ENCODE measurements around the gene NUDCD2. TPM values are rescaled to one million over a fixed set of nuclear protein-coding genes. Genes with fewer than 3 reads are reported as not detected.

NUDCD2 gene
- total and polyA plus RNA-seq, 9 of the 15 experiments (the other 6 are each of a cell fraction or from before 2014, with no cell fraction given), result 14.6 to 76.9 (median 32.5) TPM

DNA sequence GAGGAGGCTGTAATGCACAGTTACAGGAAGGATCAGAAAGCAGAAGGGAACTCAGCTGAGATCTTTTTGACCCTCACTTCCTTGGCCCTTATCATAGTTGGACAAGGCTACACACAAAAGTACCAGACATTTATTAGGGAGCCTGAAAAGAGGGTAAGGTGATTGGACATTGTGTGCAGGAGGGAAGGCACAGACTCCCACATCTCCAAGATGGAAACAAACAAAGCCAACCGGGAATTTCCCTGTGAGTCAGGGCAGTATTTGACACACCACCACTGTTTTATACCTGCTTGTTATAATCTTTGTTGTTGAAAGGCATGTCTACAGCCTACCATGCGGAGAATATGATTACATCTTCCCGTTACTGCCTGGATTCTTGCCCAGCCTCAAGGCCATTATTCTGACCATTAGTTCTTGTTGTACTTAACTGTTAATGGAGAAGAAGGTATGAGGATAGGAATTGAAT, 25.5 kb downstream of the NUDCD2 start (continued):
- TF ChIP-seq ZNF785 (CRISPR knock-in tag; IDR thresholded peaks at IDR 0.05), result no peak
- no peak for TF ChIP-seq MYC (IDR thresholded peaks at IDR 0.05; ENCODE audit: low read depth, low read length)
- no peak for TF ChIP-seq MYC (CRISPR knock-in tag; IDR thresholded peaks at IDR 0.05; ENCODE audit: borderline replicate concordance, low read depth)
- no peak for TF ChIP-seq MTA1 (IDR thresholded peaks at IDR 0.05; ENCODE audit: borderline replicate concordance)
- no peak for TF ChIP-seq KAT7 (CRISPR knock-in tag; IDR thresholded peaks at IDR 0.05; ENCODE audit: borderline replicate concordance)
- no peak for TF ChIP-seq ZNF830 (CRISPR knock-in tag; IDR thresholded peaks at IDR 0.05)
- no peak for TF ChIP-seq BRCA1 (IDR thresholded peaks at IDR 0.05)
- no peak for TF ChIP-seq BRCA1 (CRISPR knock-in tag; IDR thresholded peaks at IDR 0.05)
- TF ChIP-seq, protein P1, sequence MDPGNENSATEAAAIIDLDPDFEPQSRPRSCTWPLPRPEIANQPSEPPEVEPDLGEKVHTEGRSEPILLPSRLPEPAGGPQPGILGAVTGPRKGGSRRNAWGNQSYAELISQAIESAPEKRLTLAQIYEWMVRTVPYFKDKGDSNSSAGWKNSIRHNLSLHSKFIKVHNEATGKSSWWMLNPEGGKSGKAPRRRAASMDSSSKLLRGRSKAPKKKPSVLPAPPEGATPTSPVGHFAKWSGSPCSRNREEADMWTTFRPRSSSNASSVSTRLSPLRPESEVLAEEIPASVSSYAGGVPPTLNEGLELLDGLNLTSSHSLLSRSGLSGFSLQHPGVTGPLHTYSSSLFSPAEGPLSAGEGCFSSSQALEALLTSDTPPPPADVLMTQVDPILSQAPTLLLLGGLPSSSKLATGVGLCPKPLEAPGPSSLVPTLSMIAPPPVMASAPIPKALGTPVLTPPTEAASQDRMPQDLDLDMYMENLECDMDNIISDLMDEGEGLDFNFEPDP (CRISPR knock-in tag; IDR thresholded peaks at IDR 0.05), result no peak
- no peak for TF ChIP-seq BRD4 (IDR thresholded peaks at IDR 0.05)
- TF ChIP-seq SAFB (IDR thresholded peaks at IDR 0.05; ENCODE audit: borderline replicate concordance, low read depth, low read length), result no peak
- TF ChIP-seq, protein P2, sequence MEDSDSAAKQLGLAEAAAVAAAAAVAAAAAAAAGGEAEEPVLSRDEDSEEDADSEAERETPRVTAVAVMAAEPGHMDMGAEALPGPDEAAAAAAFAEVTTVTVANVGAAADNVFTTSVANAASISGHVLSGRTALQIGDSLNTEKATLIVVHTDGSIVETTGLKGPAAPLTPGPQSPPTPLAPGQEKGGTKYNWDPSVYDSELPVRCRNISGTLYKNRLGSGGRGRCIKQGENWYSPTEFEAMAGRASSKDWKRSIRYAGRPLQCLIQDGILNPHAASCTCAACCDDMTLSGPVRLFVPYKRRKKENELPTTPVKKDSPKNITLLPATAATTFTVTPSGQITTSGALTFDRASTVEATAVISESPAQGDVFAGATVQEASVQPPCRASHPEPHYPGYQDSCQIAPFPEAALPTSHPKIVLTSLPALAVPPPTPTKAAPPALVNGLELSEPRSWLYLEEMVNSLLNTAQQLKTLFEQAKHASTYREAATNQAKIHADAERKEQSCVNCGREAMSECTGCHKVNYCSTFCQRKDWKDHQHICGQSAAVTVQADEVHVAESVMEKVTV (CRISPR knock-in tag; IDR thresholded peaks at IDR 0.05), result no peak
- TF ChIP-seq CBFB (CRISPR knock-in tag; IDR thresholded peaks at IDR 0.05), result no peak
- TF ChIP-seq MTA2 (IDR thresholded peaks at IDR 0.05; ENCODE audit: low read depth), result peak; percentile 16; the same call in 1 of the 2 replicates
- TF ChIP-seq ZNF507 (tag; conservative IDR thresholded peaks at IDR 0.05), result no peak
- TF ChIP-seq, protein P3, sequence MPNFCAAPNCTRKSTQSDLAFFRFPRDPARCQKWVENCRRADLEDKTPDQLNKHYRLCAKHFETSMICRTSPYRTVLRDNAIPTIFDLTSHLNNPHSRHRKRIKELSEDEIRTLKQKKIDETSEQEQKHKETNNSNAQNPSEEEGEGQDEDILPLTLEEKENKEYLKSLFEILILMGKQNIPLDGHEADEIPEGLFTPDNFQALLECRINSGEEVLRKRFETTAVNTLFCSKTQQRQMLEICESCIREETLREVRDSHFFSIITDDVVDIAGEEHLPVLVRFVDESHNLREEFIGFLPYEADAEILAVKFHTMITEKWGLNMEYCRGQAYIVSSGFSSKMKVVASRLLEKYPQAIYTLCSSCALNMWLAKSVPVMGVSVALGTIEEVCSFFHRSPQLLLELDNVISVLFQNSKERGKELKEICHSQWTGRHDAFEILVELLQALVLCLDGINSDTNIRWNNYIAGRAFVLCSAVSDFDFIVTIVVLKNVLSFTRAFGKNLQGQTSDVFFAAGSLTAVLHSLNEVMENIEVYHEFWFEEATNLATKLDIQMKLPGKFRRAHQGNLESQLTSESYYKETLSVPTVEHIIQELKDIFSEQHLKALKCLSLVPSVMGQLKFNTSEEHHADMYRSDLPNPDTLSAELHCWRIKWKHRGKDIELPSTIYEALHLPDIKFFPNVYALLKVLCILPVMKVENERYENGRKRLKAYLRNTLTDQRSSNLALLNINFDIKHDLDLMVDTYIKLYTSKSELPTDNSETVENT (CRISPR knock-in tag; IDR thresholded peaks at IDR 0.05), result no peak
- TF ChIP-seq, protein P4, sequence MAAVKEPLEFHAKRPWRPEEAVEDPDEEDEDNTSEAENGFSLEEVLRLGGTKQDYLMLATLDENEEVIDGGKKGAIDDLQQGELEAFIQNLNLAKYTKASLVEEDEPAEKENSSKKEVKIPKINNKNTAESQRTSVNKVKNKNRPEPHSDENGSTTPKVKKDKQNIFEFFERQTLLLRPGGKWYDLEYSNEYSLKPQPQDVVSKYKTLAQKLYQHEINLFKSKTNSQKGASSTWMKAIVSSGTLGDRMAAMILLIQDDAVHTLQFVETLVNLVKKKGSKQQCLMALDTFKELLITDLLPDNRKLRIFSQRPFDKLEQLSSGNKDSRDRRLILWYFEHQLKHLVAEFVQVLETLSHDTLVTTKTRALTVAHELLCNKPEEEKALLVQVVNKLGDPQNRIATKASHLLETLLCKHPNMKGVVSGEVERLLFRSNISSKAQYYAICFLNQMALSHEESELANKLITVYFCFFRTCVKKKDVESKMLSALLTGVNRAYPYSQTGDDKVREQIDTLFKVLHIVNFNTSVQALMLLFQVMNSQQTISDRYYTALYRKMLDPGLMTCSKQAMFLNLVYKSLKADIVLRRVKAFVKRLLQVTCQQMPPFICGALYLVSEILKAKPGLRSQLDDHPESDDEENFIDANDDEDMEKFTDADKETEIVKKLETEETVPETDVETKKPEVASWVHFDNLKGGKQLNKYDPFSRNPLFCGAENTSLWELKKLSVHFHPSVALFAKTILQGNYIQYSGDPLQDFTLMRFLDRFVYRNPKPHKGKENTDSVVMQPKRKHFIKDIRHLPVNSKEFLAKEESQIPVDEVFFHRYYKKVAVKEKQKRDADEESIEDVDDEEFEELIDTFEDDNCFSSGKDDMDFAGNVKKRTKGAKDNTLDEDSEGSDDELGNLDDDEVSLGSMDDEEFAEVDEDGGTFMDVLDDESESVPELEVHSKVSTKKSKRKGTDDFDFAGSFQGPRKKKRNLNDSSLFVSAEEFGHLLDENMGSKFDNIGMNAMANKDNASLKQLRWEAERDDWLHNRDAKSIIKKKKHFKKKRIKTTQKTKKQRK (IDR thresholded peaks at IDR 0.05; ENCODE audit: borderline replicate concordance, low read depth, low read length), result no peak
- no peak for TF ChIP-seq ZNF77 (CRISPR knock-in tag; IDR thresholded peaks at IDR 0.05)
- 0 out of 4 replicates have a peak, but pooled peaks of 1 of the 2 experiments have one; percentile 49 for TF ChIP-seq FOXK2 (conservative IDR thresholded peaks at IDR 0.05 in 1 of 2, IDR thresholded peaks at IDR 0.05 in 1 of 2; ENCODE audit: low read depth in 2 of 2)
- peak; percentile 32 for TF ChIP-seq MEIS2 (IDR thresholded peaks at IDR 0.05; ENCODE audit: partially characterized antibody)
- no peak for TF ChIP-seq PRPF4 (IDR thresholded peaks at IDR 0.05; ENCODE audit: insufficient read depth, low read depth, low read length, poor library complexity, severe bottlenecking)
- no peak for TF ChIP-seq HNRNPL (IDR thresholded peaks at IDR 0.05; ENCODE audit: low read depth, low read length)

Measured in K562 (cell line).